Fibroblast of lung (primary cell): ENCODE data around the gene DPP6. TPM values are rescaled to one million over a fixed set of nuclear protein-coding genes. Genes with fewer than 3 reads are reported as not detected.

ENCODE experiments used
- DNase-seq, 2 donors: peaks; one replicate each; pipeline versions ENCODE4 v3.0.0 to v3.0.0-alpha.2; 2010; ENCODE audit warnings: low read depth in 2 of 2
- H2AFZ ChIP-seq: 2 replicates; pipeline ENCODE4 v1.5.1; 2012; ENCODE audit warnings: low read length, control low read depth, inconsistent platforms
- H3K27ac ChIP-seq: 2 replicates; pipeline ENCODE4 v1.5.1; 2011; ENCODE audit warnings: low read length, control low read depth; ENCODE audit not compliant: insufficient read depth
- H3K27me3 ChIP-seq: 2 replicates; pipeline ENCODE4 v1.5.1; 2011; ENCODE audit warnings: mild to moderate bottlenecking, low read length; ENCODE audit not compliant: control insufficient read depth, insufficient read depth
- H3K36me3 ChIP-seq: 2 replicates; pipeline ENCODE4 v1.5.1; 2011; ENCODE audit warnings: low read length; ENCODE audit not compliant: control insufficient read depth, insufficient read depth
- H3K4me1 ChIP-seq: 2 replicates; pipeline ENCODE4 v1.5.1; 2011; ENCODE audit warnings: low read length; ENCODE audit not compliant: control insufficient read depth, insufficient read depth; ENCODE audit errors: extremely low read depth
- H3K4me2 ChIP-seq: 2 replicates; pipeline ENCODE4 v1.5.1; 2011; ENCODE audit warnings: low read length, control low read depth; ENCODE audit not compliant: insufficient read depth; ENCODE audit errors: extremely low read depth
- H3K4me3 ChIP-seq, 4 experiments: fragments of 200-600 bp in 1 of 4; sonication (generic) in 1 of 4; replicated peaks in 1 of 4; 2 replicates each; pipeline ENCODE4 v1.5.1; 2011 to 2016; ENCODE audit warnings: low read length in 4 of 4, low read depth in 3 of 4, mild to moderate bottlenecking in 3 of 4, control low read depth in 2 of 4, inconsistent platforms in 1 of 4, mixed read lengths in 1 of 4; ENCODE audit not compliant: insufficient read depth in 1 of 4; ENCODE audit errors: control extremely low read depth in 1 of 4
- H3K79me2 ChIP-seq: 2 replicates; pipeline ENCODE4 v1.5.1; 2012; ENCODE audit warnings: mild to moderate bottlenecking, low read length, inconsistent platforms; ENCODE audit not compliant: control insufficient read depth, insufficient read depth
- H3K9ac ChIP-seq: 2 replicates; pipeline ENCODE4 v1.5.1; 2011; ENCODE audit warnings: mild to moderate bottlenecking, low read length, control low read depth; ENCODE audit not compliant: insufficient read depth
- H3K9me3 ChIP-seq: 2 replicates; pipeline ENCODE4 v1.5.1; 2012; ENCODE audit warnings: low read depth, low read length; ENCODE audit not compliant: control insufficient read depth, insufficient read depth
- H4K20me1 ChIP-seq: 2 replicates; pipeline ENCODE4 v1.5.1; 2011; ENCODE audit warnings: low read length; ENCODE audit not compliant: control insufficient read depth, insufficient read depth; ENCODE audit errors: extremely low read depth
- EZH2 ChIP-seq: IDR thresholded peaks from 2 replicates; pipeline ENCODE4 v1.5.1; 2012; ENCODE audit warnings: low read length, control low read depth, mild to moderate bottlenecking; ENCODE audit errors: missing control alignments
- polyA plus RNA-seq, 2 donors: library from polyadenylated mRNA; depleted of rRNA in 1 of 2; stranded (reverse) in 1 of 2; unstranded in 1 of 2; fragments of >200 nt; gene quantifications; 2 replicates each; pipeline ENCODE4 v1.2.1, GENCODE V29; 2011 to 2012; ENCODE audit warnings: missing spikeins in 1 of 2
- total RNA-seq: library from RNA; depleted of rRNA; stranded (reverse); fragments of >200 nt; gene quantifications from 2 replicates; pipeline ENCODE4 v1.2.1, GENCODE V29; 2014
- TF ChIP-seq, protein P1 (sequence below), 2 donors: IDR thresholded peaks in 1 of 2; conservative IDR thresholded peaks in 1 of 2; 1 replicate in 1 of 2; 2 replicates in 1 of 2; pipeline ENCODE4 v1.5.1; 2011 to 2012; ENCODE audit warnings: low read length in 2 of 2, control low read depth in 1 of 2, inconsistent platforms in 1 of 2, low read depth in 1 of 2, mild to moderate bottlenecking in 1 of 2

The DPP6 gene
- total and polyA plus RNA-seq, 2 donors (not counting 1 experiment from before 2014, with no cell fraction given): not detected

DNA sequence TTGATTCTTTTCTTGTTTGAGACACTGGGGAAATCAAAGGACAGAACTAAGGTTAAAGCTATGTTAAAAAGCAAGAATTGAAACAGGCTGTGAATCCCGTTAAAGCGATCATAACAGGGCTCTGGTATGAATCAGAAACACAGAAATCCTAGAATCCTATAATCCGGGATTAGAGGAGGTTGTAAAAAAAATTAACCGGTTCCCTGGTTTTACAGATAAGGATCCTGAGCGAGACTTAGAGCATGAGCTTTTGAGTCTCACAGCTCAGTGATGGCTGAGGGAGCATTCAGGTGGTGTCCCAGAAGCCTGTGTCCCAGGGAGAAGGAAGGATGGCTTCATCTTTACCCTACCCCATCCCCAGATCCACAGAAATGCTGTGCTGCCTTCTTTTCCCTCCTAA is 489.4 kb downstream of the DPP6 start:
- H2AFZ ChIP-seq: no peak overlapping the region
- no peak overlapping the region for H3K9ac ChIP-seq
- no peak overlapping the region for H3K4me2 ChIP-seq
- H3K9me3 ChIP-seq: no peaks in the 10 kb centered on the region
- no peaks in the 10 kb centered on the region for H4K20me1 ChIP-seq
- TF ChIP-seq, protein P1, sequence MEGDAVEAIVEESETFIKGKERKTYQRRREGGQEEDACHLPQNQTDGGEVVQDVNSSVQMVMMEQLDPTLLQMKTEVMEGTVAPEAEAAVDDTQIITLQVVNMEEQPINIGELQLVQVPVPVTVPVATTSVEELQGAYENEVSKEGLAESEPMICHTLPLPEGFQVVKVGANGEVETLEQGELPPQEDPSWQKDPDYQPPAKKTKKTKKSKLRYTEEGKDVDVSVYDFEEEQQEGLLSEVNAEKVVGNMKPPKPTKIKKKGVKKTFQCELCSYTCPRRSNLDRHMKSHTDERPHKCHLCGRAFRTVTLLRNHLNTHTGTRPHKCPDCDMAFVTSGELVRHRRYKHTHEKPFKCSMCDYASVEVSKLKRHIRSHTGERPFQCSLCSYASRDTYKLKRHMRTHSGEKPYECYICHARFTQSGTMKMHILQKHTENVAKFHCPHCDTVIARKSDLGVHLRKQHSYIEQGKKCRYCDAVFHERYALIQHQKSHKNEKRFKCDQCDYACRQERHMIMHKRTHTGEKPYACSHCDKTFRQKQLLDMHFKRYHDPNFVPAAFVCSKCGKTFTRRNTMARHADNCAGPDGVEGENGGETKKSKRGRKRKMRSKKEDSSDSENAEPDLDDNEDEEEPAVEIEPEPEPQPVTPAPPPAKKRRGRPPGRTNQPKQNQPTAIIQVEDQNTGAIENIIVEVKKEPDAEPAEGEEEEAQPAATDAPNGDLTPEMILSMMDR (conservative IDR thresholded peaks at IDR 0.05 in 1 of 2, IDR thresholded peaks at IDR 0.05 in 1 of 2; ENCODE audit: low read depth in 1 of 2, low read length in 2 of 2): no peak
- no peak for TF ChIP-seq EZH2
- H3K79me2 ChIP-seq: no peaks in the 10 kb centered on the region
- H3K4me3 ChIP-seq: no peak overlapping the region
- H3K36me3 ChIP-seq: no peaks in the 10 kb centered on the region
- no peak overlapping the region for H3K27ac ChIP-seq
- no peaks in the 10 kb centered on the region for H3K4me1 ChIP-seq
- H3K27me3 ChIP-seq: no peaks in the 10 kb centered on the region
- no peak for DNase-seq

DNA sequence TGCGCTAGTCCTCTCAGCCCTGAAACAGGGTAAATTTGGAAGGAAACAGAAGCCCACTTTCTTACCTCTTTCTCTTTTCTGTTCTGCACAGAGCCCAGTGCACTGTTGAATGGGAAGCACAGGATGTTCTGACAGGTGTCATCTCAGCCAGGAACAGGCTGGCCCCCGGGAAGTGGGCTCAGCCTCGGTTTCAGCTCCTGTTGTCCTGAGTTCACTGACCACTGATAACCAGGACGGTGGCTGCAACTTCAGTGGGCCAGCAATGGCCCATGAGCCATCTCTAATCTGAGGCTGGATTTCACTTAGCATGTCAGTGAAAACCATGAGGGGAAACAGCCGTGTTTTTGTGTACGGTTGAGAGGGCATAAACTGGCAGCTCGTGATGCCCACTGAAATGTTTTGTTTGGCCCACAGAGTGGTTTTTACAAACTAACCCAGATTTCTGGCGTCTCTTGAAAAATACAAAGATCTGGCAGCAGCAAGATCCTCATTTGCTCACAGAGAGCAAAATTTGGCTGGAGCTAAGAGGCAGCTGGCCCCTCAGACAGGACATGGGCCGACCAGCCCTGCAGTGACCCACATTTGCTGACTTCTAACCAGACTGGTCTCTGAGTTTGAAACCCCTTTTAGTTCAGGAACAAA is 494.9 kb downstream of the DPP6 start:
- no peaks in the 10 kb centered on the region for H3K79me2 ChIP-seq
- H3K4me2 ChIP-seq: no peak overlapping the region
- DNase-seq: no peak
- no peaks in the 10 kb centered on the region for H3K27me3 ChIP-seq
- H4K20me1 ChIP-seq: no peaks in the 10 kb centered on the region
- H3K27ac ChIP-seq: no peak overlapping the region
- no peak overlapping the region for H3K9ac ChIP-seq
- no peak overlapping the region for H3K4me3 ChIP-seq
- H3K36me3 ChIP-seq: no peaks in the 10 kb centered on the region
- H3K9me3 ChIP-seq: no peaks in the 10 kb centered on the region
- TF ChIP-seq, protein P1 (conservative IDR thresholded peaks at IDR 0.05 in 1 of 2, IDR thresholded peaks at IDR 0.05 in 1 of 2; ENCODE audit: low read depth in 1 of 2, low read length in 2 of 2): no peak
- no peak for TF ChIP-seq EZH2
- H3K4me1 ChIP-seq: no peaks in the 10 kb centered on the region
- no peak overlapping the region for H2AFZ ChIP-seq

DNA sequence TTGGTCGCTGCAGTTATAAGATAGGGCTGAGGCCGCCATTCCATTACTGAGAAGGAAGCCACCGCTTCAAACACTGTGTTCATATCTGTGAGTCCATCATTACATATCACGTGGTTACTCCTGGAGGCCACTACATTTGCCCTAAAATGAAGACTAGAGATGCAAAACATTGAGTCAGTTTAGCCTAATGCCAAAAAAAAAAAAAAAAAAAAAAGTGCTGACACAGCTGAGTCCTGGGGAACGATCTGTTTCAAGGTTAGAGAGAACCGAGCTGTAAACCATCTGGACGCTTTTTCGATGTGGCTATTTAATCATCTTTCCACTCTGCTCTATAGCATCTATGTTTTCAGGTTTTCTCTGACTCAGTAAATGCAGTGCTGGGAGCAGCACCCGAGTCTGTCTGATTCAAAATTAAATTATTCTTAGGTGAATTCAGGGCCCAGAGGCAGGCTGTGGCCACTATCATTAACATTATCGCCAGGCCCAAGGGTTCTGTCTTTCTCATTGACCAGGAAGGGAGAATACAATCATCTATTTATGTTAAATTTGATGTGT is 501.6 kb downstream of the DPP6 start:
- Histone ChIP-seq H4K20me1 (no peaks in the 10 kb centered on the region), H3K4me1 (no peaks in the 10 kb centered on the region), H3K4me3 (no peak overlapping the region), H3K9ac (no peak overlapping the region), H3K4me2 (no peak overlapping the region), H3K9me3 (no peaks in the 10 kb centered on the region), H2AFZ (no peak overlapping the region), H3K36me3 (no peaks in the 10 kb centered on the region), H3K27me3 (no peaks in the 10 kb centered on the region), H3K27ac (no peak overlapping the region), H3K79me2 (no peaks in the 10 kb centered on the region)
- DNase-seq: no peak
- TF ChIP-seq EZH2: no peak
- TF ChIP-seq, protein P1 (conservative IDR thresholded peaks at IDR 0.05 in 1 of 2, IDR thresholded peaks at IDR 0.05 in 1 of 2; ENCODE audit: low read depth in 1 of 2, low read length in 2 of 2): no peak
